ENCODE results near the gene ALPG. TPM values are rescaled to one million over a fixed set of nuclear protein-coding genes. Genes with fewer than 3 reads are reported as not detected.

The ALPG gene
- total and polyA plus RNA-seq, 4 donors = not detected

- no peak for TF ChIP-seq ZBTB33 (IDR thresholded peaks at IDR 0.05)
- TF ChIP-seq SP1 (IDR thresholded peaks at IDR 0.05) = no peak
- TF ChIP-seq MAX (IDR thresholded peaks at IDR 0.05) = no peak
- TF ChIP-seq NR2F2 (IDR thresholded peaks at IDR 0.05) = no peak
- TF ChIP-seq EGR1 (IDR thresholded peaks at IDR 0.05; ENCODE audit: low read depth in 2 of 2) = no peak
- TF ChIP-seq FOXA2 (IDR thresholded peaks at IDR 0.05) = no peak
- TF ChIP-seq TAF1 (conservative IDR thresholded peaks at IDR 0.05) = no peak
Observed at GRCh38 chr2:232434563-232435374, 28.1 kb downstream of the ALPG start (continued).

- WGBS = 90% methylated on average over 4 of the region's 4 CpGs
- TF ChIP-seq EGR1 (IDR thresholded peaks at IDR 0.05; ENCODE audit: low read depth in 2 of 2) (no peak), YY1 (IDR thresholded peaks at IDR 0.05) (no peak), FOXA1 (IDR thresholded peaks at IDR 0.05) (no peak), NR2F2 (IDR thresholded peaks at IDR 0.05) (no peak), SP1 (IDR thresholded peaks at IDR 0.05) (no peak), HNF4A (conservative IDR thresholded peaks at IDR 0.05) (no peak), TAF1 (conservative IDR thresholded peaks at IDR 0.05) (no peak), HNF4G (IDR thresholded peaks at IDR 0.05) (no peak), ZBTB33 (IDR thresholded peaks at IDR 0.05) (no peak), JUND (IDR thresholded peaks at IDR 0.05) (no peak), RAD21 (IDR thresholded peaks at IDR 0.05) (no peak)
- Histone ChIP-seq H3K36me3 (ENCODE audit: control insufficient read depth in 4 of 4, insufficient read depth in 3 of 4, low read depth in 1 of 4, low read length in 3 of 4) (no peaks in the 10 kb centered on the region), H3K9ac (ENCODE audit: low read depth in 1 of 2, low read length in 2 of 2) (no peak overlapping the region), H3K4me3 (ENCODE audit: low read depth in 1 of 3, low read length in 3 of 3) (no peak overlapping the region), H3K9me3 (ENCODE audit: control insufficient read depth in 4 of 4, low read length in 3 of 4) (no peaks in the 10 kb centered on the region), H3K4me1 (ENCODE audit: control insufficient read depth in 4 of 4, insufficient read depth in 4 of 4, low read length in 3 of 4) (no peaks in the 10 kb centered on the region), H3K27me3 (ENCODE audit: control insufficient read depth in 4 of 4, insufficient read depth in 4 of 4, low read length in 3 of 4) (peaks cover 0 to 2% (median 0%) of the 10 kb centered on the region in 4 donors), H3K27ac (ENCODE audit: low read depth in 1 of 2, low read length in 2 of 2) (no peak overlapping the region)
- DNase-seq (ENCODE audit: low spot score) = no peak
Observed at GRCh38 chr2:232435375-232435648, 28.7 kb downstream of the ALPG start.

GRCh38 chr2:232435805-232436204 is 29.2 kb downstream of the ALPG start:
- 86% methylated on average over 7 of the region's 7 CpGs for WGBS
- DNase-seq (ENCODE audit: low spot score) = peak; percentile 10

More at GRCh38 chr2:232435805-232436204, 29.2 kb downstream of the ALPG start:
- Histone ChIP-seq H3K9me3 (ENCODE audit: control insufficient read depth in 4 of 4, low read length in 3 of 4) (no peaks in the 10 kb centered on the region), H3K27ac (ENCODE audit: low read depth in 1 of 2, low read length in 2 of 2) (no peak overlapping the region), H3K27me3 (ENCODE audit: control insufficient read depth in 4 of 4, insufficient read depth in 4 of 4, low read length in 3 of 4) (peaks cover 0 to 2% (median 0%) of the 10 kb centered on the region in 4 donors), H3K9ac (ENCODE audit: low read depth in 1 of 2, low read length in 2 of 2) (no peak overlapping the region), H3K4me1 (ENCODE audit: control insufficient read depth in 4 of 4, insufficient read depth in 4 of 4, low read length in 3 of 4) (no peaks in the 10 kb centered on the region), H3K4me3 (ENCODE audit: low read depth in 1 of 3, low read length in 3 of 3) (no peak overlapping the region), H3K36me3 (ENCODE audit: control insufficient read depth in 4 of 4, insufficient read depth in 3 of 4, low read depth in 1 of 4, low read length in 3 of 4) (no peaks in the 10 kb centered on the region)
- TF ChIP-seq HNF4G (IDR thresholded peaks at IDR 0.05) (no peak), JUND (IDR thresholded peaks at IDR 0.05) (no peak), CTCF (IDR thresholded peaks at IDR 0.05; ENCODE audit: low read depth, low read length, missing input control) (no peak), GABPA (IDR thresholded peaks at IDR 0.05 in 1 of 2, conservative IDR thresholded peaks at IDR 0.05 in 1 of 2) (no peak), FOXA1 (IDR thresholded peaks at IDR 0.05) (no peak), ZBTB33 (IDR thresholded peaks at IDR 0.05) (no peak), FOXA2 (IDR thresholded peaks at IDR 0.05) (no peak), MAX (IDR thresholded peaks at IDR 0.05) (no peak), RAD21 (IDR thresholded peaks at IDR 0.05) (no peak), TAF1 (conservative IDR thresholded peaks at IDR 0.05) (no peak), REST (IDR thresholded peaks at IDR 0.05) (no peak), RXRA (IDR thresholded peaks at IDR 0.05) (no peak)

Measured in liver (tissue), 9 donors.